Activated naive CD8-positive, alpha-beta T cell treated with anti-CD3 and anti-CD28 coated beads, Interleukin-2, amount 50 U/mL, for 16 hours (primary cell): ENCODE data around the gene TOX4.
A peak's percentile ranks its signal among the peaks of the same experiment; 100 is the strongest.
"Not testable (repeated sequence)": the region's sequence is repeated elsewhere in the genome, so short reads cannot be mapped to it uniquely, and the experiment has no call there.

Experiments
- DNase-seq: peaks from one replicate; pipeline ENCODE4 v3.0.0-alpha.2; 2020; ENCODE audit warnings: low read depth, low spot score

TOX4 gene

GRCh38 chr14:21476925-21477681 is at the start of gene TOX4, which contains the start of gene RAB2B:
Gene TOX4, plus strand, starts transcription at chr14:21477195. Its CDS starts 84 bp downstream, at chr14:21477279.
Gene RAB2B, minus strand, starts transcription at chr14:21476959. Its CDS starts 87 bp downstream, at chr14:21476872.
- DNase-seq = peak; percentile 90

GRCh38 chr14:21428930-21429329 is 48.1 kb upstream of the TOX4 start:
- no peak for DNase-seq

- no peak for DNase-seq
Measured at GRCh38 chr14:21431126-21431525, 45.9 kb upstream of the TOX4 start.

DNA sequence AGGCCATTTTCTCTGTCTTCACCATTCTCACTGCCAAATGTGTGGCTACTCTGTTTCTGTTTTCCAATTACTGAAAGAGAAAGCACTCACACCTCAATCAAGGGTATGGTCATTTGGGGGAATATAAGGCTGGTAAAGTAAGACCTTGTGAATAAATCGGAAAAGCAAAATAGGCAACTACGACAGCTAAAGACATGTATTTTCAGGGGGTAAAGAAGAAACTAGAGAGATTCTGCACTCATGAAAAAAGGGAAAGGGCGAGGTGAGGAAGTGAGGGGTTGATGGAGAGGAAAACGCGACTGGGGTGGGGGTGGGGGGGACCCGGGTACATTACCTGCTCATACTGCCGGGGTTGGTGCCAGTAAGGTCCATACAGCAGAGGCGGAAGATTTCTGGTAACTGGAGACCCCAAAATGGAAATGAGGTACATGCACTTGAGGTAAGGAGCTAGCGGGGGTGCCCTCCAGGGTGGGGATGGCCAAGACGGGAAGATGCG is 40.4 kb upstream of the TOX4 start:
- DNase-seq = no peak

DNA sequence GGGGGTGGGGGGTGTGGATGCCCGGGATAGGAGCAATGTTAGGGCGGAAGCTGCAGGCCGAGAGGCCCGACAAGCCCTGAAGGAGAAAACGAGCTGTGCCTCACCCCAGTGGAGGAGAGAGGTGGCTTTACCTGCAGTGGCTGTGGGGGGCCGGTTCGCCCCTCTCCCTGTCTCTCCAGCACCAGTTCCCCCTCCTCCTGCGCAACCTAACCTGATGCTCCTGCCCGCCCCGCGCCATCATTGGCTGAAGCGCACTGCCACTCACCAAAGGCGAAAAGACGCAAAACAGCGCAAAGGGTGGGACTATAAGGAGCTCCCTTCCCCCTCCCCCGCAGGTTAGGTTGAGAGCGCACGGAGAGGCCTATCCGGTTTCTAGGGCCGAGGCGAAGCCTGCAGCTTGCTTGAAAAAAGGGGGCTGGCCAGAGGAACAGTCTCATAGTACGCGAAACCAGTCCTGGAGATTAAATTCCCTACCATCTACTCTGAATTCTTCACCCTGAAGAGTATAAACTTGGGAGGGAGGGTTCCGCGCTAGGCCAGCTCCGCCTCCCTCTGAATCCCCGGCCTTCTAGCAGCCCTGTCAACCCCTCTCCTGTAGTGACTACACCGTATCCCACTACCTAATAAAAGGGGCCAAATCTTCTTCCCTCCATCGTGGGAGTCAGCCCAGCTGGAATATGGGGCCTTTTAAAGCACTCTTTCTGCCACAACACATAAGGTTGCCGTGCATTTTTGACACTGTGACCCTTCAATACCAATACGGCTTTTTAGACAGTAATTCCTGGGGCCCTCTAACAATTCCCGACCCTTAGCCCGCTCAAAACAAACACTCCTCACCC is 39.7 kb upstream of the TOX4 start:
- DNase-seq = peak; percentile 98

DNA sequence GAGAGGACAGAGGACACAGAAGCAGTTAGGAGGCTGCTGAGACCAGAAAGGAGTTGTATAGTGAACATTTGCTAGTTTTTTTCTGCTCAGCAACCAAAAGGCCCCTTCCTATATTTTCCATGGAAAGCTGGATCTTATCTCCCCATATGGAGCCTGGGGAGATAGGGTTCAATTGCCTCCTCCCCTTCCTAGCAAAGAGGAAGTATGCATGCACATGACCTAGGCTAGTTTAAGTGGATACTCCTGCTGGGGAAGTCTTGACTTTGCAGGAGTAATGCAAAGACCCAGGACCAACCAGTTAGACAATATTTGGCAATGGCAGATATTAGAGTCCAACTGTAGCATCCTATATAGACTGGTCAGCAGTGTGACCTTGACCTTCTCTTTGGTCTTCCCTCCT is 36.1 kb upstream of the TOX4 start:
- DNase-seq = no peak

DNA sequence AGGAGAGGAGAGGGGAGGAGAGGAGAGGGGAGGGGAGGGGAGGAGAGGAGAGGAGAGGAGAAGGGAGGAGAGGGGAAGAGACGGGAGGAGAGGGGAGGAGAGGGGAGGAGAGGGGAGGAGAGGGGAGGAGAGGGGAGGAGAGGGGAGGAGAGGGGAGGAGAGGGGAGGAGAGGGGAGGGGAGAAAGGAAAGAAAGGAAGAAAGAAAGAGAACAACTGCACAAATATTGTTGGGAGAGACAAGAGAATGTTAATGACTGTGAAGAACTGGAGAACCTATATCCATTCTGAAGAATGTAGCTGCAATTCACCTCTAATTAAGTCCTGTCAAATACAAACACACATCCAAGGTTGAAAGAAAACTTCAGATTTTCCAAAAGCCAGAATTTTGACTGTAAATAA is 34.3 kb upstream of the TOX4 start:
- DNase-seq = not testable (repeated sequence)

DNA sequence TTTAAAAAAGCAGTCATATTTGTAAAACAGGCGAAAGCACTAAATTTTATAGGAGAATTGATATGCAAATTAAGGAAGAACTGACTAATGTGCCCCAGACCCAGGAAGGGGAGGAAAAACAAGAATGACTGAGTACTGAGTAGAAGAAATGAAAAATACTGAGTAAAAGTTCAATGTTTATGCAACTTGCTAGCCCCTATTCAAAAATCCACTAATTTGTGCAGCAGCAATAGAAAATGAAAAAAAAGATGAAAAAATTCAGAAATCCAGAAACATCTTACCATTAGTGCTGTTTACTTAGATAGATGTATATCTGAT is 27.1 kb upstream of the TOX4 start:
- no peak for DNase-seq

DNA sequence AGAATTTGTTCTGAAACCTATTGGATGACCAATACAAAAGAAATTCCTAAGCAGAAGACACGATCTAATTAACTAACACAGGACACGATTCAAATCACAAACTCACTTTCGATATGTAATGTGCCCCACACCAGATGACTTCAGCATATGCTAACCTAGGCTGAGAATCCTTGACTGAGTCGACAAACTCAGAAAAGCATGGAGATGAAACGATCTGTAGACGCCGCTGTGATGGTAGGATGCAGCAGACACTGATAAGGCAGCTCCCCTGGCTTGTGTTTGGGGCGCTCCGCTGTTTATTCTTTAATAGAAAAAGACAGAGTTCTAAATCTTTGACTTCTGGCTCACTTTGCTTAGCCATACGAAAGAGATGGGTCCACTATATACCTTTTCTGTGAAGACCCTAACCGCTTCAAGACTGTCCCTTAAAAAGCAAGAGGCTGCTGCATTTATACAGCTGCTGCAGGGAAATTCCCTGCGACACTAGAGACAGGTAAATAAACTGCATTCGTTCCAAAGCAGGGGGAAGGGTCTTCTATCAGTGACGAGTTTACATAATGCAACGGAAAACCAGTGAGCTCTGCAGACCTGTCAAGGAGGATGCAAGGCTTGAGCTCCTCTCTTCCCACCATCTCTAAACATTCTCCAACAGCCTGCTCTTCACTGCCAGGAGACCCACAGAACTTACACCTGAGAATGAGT is 22.0 kb upstream of the TOX4 start:
- DNase-seq = no peak

GRCh38 chr14:21455592-21455911 is 21.4 kb upstream of the TOX4 start:
- DNase-seq = no peak

- DNase-seq = peak; percentile 98
Measured at GRCh38 chr14:21455912-21456667, 20.9 kb upstream of the TOX4 start, which contains the start of gene CHD8. Gene CHD8, minus strand, starts transcription at chr14:21456123. Its CDS starts 24,480 bp downstream, at chr14:21431643.

GRCh38 chr14:21467616-21468015 is 9.4 kb upstream of the TOX4 start:
- no peak for DNase-seq

DNA sequence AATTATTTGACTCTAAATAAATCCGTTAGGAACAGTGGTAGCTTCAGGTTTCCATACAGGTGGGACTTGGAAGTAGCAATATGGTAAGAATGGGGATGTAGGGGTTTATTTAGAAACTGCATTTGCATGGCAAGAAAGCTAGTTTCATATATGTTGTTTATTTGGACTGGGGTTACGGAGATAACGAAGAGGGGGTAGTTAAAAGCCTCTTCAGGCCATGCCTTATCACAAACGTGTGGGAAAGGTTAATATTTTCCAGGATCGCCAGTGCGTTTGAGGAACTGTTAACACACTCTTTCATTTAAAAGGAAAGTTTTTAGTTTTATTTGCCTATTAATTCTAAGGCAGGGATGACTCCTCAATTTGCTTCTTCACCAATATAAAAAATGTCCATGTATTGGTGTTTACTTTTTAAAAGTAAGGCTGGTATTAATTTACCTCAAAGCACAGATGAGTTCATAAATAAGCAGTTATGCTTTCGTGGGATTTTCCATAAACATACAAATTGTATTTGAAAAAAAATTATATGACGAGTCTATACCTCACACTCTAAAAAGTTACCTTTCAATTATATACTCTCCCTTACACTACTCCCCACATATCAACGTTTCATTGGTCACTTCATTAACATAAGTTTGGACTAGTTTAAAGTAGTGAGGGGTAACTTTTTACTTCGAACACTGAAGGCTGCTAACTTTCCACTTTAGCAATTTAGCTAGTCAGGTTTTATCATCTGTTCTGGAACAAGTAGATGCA is 1.1 kb upstream of the TOX4 start:
- no peak for DNase-seq

DNA sequence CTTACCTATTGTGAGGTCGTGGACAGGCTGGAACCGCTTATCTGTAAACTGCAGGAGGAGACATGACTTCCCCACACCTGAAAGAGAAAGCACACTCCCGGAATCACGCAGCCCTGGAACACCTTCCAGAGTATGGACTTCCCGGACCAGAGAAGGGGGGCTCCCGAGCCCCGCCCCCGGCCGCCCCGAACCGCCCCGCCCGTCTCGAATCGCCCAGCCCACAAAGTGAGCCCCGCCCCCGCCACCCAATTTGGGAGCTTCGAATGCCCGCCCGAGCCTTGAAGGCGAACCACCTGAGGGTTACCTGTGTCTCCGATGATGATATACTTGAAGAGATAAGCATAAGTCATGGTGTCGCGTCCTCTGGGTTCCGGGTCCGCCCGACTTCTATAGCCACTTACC is 471 bp upstream of the TOX4 start:
- no peak for DNase-seq

- DNase-seq = no peak
Measured at GRCh38 chr14:21486640-21487087, 9.7 kb downstream of the TOX4 start.

GRCh38 chr14:21494902-21495762 is 18.1 kb downstream of the TOX4 start:
- no peak for DNase-seq

GRCh38 chr14:21496453-21496852 is 19.5 kb downstream of the TOX4 start:
- DNase-seq = no peak

DNA sequence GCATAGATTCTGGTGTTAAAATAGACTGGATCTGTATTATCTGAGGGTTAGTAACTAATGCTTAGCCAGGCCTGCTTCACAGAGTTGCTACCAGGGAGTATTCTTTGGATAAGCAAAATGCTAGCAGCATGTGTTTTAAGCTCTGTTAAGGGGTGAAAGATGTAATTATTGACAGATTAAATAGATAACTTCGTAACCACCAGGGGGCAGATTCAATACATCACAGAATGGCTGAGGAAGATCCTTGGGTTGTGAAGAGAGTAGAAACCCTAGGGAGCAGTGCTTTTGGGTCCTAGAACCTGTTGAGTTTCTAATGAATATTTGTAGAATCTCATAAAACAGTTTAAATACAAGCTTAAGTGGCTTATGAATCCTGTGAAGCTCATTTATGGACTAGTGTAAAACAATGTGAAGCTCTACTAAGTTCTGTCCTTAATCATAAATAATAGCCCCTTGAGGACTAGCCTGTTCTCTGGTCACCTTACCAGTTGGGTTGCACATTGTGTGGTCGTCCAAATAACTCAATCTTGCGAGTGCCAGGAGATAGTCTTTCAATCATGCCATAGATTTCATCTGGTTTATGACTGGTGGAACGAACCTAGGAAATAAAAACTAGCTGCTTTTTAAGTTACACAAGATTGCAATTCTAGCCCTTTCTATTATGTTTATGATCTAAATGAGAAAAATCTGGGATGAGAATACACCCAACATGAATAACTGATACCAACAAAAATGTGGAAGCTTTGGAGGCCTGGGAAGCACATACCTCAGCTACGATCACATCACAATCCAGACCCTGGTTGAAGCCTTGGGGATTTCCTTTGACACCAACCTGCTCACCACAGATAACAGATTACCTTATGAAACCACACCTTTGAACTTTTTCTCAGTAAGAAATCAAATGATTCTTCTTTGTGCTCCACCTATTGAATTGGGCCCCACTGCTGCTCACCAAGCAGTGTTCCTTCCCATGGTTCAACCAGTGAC is 21.8 kb downstream of the TOX4 start:
- DNase-seq = no peak
